Activated naive CD8-positive, alpha-beta T cell treated with anti-CD3 and anti-CD28 coated beads, Interleukin-2, amount 50 U/mL, for 24 hours (primary cell): ENCODE data around the gene OPRM1.
"Not testable (repeated sequence)": the region's sequence is repeated elsewhere in the genome, so short reads cannot be mapped to it uniquely, and the experiment has no call there.

Experiments
- ATAC-seq: fragments of 150-1000 bp; cut with Tn5 transposase; one replicate; pipeline ENCODE4 v1.10.0; 2021
- DNase-seq: peaks from one replicate; pipeline ENCODE4 v3.0.0; 2021
- H3K27ac Mint-ChIP-seq: one replicate; pipeline ENCODE4 v1.8.0; 2021; ENCODE audit warnings: mild to moderate bottlenecking, mixed read lengths
- H3K27me3 Mint-ChIP-seq: one replicate; pipeline ENCODE4 v1.8.0; 2021; ENCODE audit warnings: mixed read lengths
- H3K36me3 Mint-ChIP-seq: one replicate; pipeline ENCODE4 v1.8.0; 2021; ENCODE audit warnings: low read depth, mixed read lengths
- H3K4me1 Mint-ChIP-seq: one replicate; pipeline ENCODE4 v1.8.0; 2021; ENCODE audit warnings: mixed read lengths
- H3K4me3 Mint-ChIP-seq: one replicate; pipeline ENCODE4 v1.8.0; 2021; ENCODE audit warnings: mild to moderate bottlenecking, moderate library complexity, mixed read lengths
- H3K9me3 Mint-ChIP-seq: one replicate; pipeline ENCODE4 v1.8.0; 2021; ENCODE audit warnings: mixed read lengths

The OPRM1 gene

DNA sequence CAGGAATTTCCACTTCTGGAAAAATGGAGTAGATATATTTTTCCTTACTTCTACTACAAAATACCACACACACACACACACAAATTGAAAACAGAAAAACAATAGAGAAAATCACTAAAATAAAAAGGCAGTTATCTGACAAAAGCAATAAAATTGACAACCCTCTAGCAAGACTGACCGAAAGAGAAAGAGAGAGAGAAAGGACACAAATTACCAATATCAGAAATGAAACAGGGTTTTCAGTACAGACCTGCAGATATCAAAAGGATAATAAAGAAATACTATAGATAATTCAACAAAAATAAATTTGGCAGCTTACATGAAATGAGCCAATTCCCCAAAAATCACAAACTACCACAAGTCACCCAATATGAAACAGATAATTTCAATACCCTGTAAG lies 104.7 kb downstream of the OPRM1 start:
- H3K9me3 Mint-ChIP-seq, result no peaks in the 10 kb centered on the region
- H3K4me1 Mint-ChIP-seq, result no peaks in the 10 kb centered on the region
- H3K27ac Mint-ChIP-seq, result no peak overlapping the region
- H3K36me3 Mint-ChIP-seq, result no peaks in the 10 kb centered on the region
- ATAC-seq (no peak), DNase-seq (no peak)
- H3K4me3 Mint-ChIP-seq, result no peak overlapping the region
- H3K27me3 Mint-ChIP-seq, result peaks cover 7% of the 10 kb centered on the region

DNA sequence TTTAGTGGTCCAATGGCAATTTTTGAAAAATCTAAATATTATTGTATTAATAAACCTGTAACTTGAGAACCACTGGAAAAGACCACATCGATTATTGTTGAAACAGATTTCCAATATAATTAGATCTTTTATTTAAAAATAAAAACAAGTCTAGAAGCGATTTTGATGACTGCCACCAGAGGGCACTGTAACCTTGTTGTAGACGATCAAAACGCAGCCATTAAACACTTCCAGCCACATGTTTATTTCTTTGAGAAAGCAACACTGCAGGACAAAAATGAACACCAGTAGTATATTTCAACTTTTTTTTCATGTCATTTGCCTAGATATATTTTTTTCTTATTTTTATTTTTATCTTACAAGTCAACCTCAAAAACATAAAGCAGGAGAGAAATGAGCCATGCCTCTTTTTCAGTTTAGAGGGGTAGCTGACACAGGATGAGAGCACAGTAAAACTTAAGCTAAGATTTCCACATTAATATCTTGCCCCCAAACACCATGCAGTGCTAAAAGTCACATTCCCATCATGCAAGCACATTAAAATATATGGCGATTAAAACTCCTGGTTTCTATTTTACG lies 115.4 kb downstream of the OPRM1 start:
- H3K27me3 Mint-ChIP-seq, result no peaks in the 10 kb centered on the region
- no peak overlapping the region for H3K27ac Mint-ChIP-seq
- ATAC-seq (no peak), DNase-seq (peak; percentile 63)
- H3K4me3 Mint-ChIP-seq, result no peak overlapping the region
- H3K9me3 Mint-ChIP-seq, result no peaks in the 10 kb centered on the region
- peaks cover 44% of the 10 kb centered on the region for H3K4me1 Mint-ChIP-seq
- peaks cover 5% of the 10 kb centered on the region for H3K36me3 Mint-ChIP-seq

DNA sequence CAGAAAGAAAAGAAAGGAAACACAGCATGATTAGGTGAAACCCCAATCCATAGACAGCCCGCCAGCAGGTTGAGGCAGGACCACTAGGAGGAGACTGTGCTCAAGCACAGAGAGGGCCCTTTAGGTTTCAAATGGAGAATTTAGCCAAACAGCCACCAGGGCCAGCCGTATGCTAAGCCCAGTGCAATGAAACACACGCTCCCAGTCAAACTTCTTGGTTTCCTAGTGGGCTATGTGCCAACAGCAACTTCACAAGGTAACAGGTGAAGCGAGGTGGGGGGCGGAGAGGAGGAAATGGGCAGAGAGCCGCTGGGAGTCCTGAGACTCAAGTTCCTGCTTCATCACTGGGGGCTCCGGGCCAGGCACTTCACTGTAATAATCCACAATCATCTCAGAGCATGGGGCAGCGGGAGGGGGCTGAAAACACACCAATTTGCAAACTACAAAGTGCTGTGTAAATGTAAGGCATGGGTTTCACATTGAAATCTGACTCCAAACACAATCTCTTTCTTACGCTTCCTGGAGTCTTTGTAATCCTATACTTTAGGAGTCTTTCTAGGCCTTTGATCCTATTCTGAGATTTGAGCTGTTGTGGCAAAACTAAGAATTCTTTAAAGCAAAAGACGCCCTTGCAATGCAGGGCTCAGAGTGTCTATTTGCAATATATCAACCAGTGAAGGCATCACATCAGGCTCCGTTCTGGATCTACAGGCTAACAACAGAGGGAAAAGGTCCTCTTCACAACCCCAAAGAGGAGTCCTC lies 117.3 kb downstream of the OPRM1 start:
- H3K27me3 Mint-ChIP-seq, result no peaks in the 10 kb centered on the region
- peak; percentile 64 for DNase-seq
- no peaks in the 10 kb centered on the region for H3K9me3 Mint-ChIP-seq
- peak; percentile 94 for ATAC-seq
- peak overlapping the region; percentile 72 for H3K4me3 Mint-ChIP-seq
- peaks cover 6% of the 10 kb centered on the region for H3K36me3 Mint-ChIP-seq
- H3K27ac Mint-ChIP-seq, result peak overlapping the region; percentile 80
- peaks cover 44% of the 10 kb centered on the region for H3K4me1 Mint-ChIP-seq

- Mint-ChIP-seq H3K27ac (peak overlapping the region; percentile 80), H3K9me3 (no peaks in the 10 kb centered on the region), H3K4me1 (peaks cover 44% of the 10 kb centered on the region), H3K4me3 (peak overlapping the region; percentile 72), H3K36me3 (peaks cover 6% of the 10 kb centered on the region), H3K27me3 (no peaks in the 10 kb centered on the region)
- ATAC-seq, result peak; percentile 46
- DNase-seq, result peak; percentile 38
Measured at GRCh38 chr6:154157082-154157481, 118.0 kb downstream of the OPRM1 start.

GRCh38 chr6:154157706-154158105 lies 118.7 kb downstream of the OPRM1 start:
- Mint-ChIP-seq H3K9me3 (no peaks in the 10 kb centered on the region), H3K27ac (peak overlapping the region; percentile 80), H3K27me3 (no peaks in the 10 kb centered on the region), H3K4me1 (peaks cover 44% of the 10 kb centered on the region), H3K36me3 (peaks cover 6% of the 10 kb centered on the region), H3K4me3 (peak overlapping the region; percentile 72)
- no peak for DNase-seq
- no peak for ATAC-seq

GRCh38 chr6:154159126-154159525 lies 120.1 kb downstream of the OPRM1 start:
- H3K4me3 Mint-ChIP-seq, result no peak overlapping the region
- peaks cover 45% of the 10 kb centered on the region for H3K4me1 Mint-ChIP-seq
- H3K9me3 Mint-ChIP-seq, result no peaks in the 10 kb centered on the region
- no peaks in the 10 kb centered on the region for H3K27me3 Mint-ChIP-seq
- ATAC-seq (no peak), DNase-seq (no peak)
- H3K36me3 Mint-ChIP-seq, result peaks cover 6% of the 10 kb centered on the region
- peak overlapping the region; percentile 25 for H3K27ac Mint-ChIP-seq

- peaks cover 10% of the 10 kb centered on the region for H3K36me3 Mint-ChIP-seq
- peaks cover 42% of the 10 kb centered on the region for H3K4me1 Mint-ChIP-seq
- H3K27me3 Mint-ChIP-seq, result no peaks in the 10 kb centered on the region
- no peak overlapping the region for H3K4me3 Mint-ChIP-seq
- DNase-seq, result no peak
- peak; percentile 44 for ATAC-seq
- H3K9me3 Mint-ChIP-seq, result no peaks in the 10 kb centered on the region
- H3K27ac Mint-ChIP-seq, result no peak overlapping the region
Measured at GRCh38 chr6:154161689-154162088, 122.6 kb downstream of the OPRM1 start.

DNA sequence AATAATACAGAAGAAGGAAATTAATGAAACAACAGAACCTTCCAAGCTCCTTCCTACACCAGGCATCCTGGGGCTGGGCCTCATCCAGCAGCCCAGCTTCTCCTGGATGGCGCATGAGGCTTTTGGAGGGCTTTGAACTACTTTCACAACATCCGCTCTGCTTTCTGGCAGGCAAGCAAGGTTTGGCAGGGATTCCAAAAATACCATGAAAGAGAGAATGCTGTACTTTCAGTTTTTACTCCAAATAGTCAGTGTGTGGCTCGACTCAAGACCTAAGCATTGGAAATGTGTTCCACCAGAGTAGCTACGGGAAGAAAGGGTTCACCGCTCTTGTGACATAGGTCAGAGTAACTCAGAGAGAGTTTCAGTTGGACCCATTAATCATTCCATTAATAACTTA lies 125.4 kb downstream of the OPRM1 start:
- no peaks in the 10 kb centered on the region for H3K27me3 Mint-ChIP-seq
- H3K36me3 Mint-ChIP-seq, result peaks cover 17% of the 10 kb centered on the region
- no peak overlapping the region for H3K27ac Mint-ChIP-seq
- no peak overlapping the region for H3K4me3 Mint-ChIP-seq
- DNase-seq (no peak), ATAC-seq (no peak)
- H3K4me1 Mint-ChIP-seq, result peaks cover 31% of the 10 kb centered on the region
- no peaks in the 10 kb centered on the region for H3K9me3 Mint-ChIP-seq

DNA sequence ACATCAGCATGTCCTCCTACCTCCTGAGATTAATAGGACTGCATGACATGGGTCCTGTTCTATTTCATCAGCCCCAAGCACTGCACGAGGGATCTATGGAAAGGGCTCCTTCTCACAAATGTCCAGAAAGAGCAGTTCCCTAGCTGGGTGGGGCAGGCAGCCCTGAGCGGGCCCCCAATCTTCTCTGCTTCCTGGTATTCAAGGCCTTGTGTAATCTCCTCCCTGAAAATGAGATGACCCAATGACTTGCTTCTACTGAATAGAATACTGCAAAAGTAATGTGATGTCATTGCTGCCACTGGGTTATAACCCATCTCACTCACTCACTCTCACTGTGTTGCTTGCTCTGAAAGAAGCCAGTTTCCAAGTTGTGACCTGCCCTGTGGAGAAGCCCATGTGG lies 126.4 kb downstream of the OPRM1 start:
- ATAC-seq (peak; percentile 20), DNase-seq (no peak)
- peaks cover 20% of the 10 kb centered on the region for H3K36me3 Mint-ChIP-seq

DNA sequence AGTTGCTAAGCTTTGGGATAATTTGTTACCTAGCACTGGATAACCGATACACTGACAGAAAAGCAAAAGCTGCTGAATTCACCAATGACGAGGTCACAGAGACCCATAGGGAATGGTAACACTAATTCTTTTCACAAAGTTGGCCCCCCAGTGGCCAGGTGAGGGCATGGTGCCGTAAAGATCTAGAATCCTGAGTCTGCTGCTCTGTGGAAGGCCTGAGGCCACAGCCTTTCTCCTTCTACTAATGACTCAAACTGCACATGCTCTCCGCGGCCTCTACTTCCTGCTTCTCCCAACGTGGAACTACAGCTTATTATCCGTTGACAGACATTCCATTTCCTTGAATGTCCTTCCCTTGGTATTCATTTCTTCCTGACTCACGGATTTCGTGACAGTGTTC lies 127.1 kb downstream of the OPRM1 start:
- Mint-ChIP-seq H3K4me1 (peaks cover 46% of the 10 kb centered on the region), H3K27ac (no peak overlapping the region), H3K27me3 (no peaks in the 10 kb centered on the region), H3K9me3 (no peaks in the 10 kb centered on the region), H3K4me3 (no peak overlapping the region), H3K36me3 (peaks cover 25% of the 10 kb centered on the region)
- ATAC-seq (no peak), DNase-seq (no peak)

More for the DNA sequence above, 126.4 kb downstream of the OPRM1 start:
- no peaks in the 10 kb centered on the region for H3K27me3 Mint-ChIP-seq
- H3K9me3 Mint-ChIP-seq, result no peaks in the 10 kb centered on the region
- peaks cover 41% of the 10 kb centered on the region for H3K4me1 Mint-ChIP-seq
- no peak overlapping the region for H3K27ac Mint-ChIP-seq
- no peak overlapping the region for H3K4me3 Mint-ChIP-seq

DNA sequence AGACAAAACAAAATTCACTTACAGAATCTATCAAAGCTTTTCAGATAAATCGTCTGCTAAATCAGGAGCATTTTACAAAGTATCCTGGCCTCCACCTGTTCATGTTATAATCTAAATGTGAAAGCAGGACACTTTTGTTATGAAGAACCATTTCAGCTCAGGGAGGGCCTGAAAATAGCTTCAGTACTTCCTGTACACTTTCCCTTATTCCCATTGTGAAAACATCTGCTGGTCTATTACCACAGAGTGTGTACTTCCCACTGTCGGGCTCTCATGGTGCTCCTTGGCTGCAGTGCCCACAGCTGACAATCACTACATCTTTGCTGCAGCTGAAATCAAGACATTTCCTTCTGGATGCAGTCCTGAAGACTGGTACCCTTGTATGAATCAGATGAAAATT lies 128.1 kb downstream of the OPRM1 start:
- Mint-ChIP-seq H3K4me3 (no peak overlapping the region), H3K4me1 (peaks cover 47% of the 10 kb centered on the region), H3K9me3 (no peaks in the 10 kb centered on the region), H3K27me3 (no peaks in the 10 kb centered on the region), H3K27ac (no peak overlapping the region), H3K36me3 (peaks cover 30% of the 10 kb centered on the region)
- DNase-seq, result no peak
- no peak for ATAC-seq

DNA sequence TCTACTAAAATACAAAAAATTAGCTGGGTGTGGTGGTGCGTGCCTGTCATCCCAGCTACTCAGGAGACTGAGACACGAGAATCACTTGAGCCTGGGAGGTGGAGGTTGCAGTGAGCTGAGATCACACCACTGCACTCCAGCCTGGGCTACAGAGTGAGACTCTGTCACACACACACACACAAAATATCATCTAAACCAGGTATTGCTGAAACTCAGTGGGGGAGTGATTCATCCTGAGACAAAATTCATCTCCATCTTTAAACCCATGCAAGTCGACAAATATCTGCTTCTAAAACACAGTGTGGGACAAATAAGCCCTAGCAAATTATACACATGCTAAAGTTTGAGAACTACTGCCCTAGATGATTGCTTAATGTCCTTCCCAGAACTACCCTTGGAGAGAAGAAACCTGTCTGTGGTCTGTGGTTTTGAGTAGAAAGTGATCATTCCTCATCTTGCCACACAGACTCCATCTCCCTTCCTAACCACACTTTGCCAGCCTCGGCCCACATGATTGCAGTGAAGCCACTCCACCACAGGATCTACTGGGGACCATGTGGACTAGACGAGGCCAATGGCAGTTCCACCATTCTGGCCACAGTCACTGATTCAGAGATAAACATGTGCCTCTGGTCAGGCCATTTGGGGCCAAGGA lies 130.3 kb downstream of the OPRM1 start:
- peak; percentile 75 for ATAC-seq
- Mint-ChIP-seq H3K27me3 (no peaks in the 10 kb centered on the region), H3K4me1 (peaks cover 63% of the 10 kb centered on the region), H3K9me3 (peaks cover 8% of the 10 kb centered on the region), H3K36me3 (peaks cover 40% of the 10 kb centered on the region), H3K27ac (peak overlapping the region; percentile 62), H3K4me3 (peak overlapping the region; percentile 3)
- DNase-seq, result peak; percentile 39

DNA sequence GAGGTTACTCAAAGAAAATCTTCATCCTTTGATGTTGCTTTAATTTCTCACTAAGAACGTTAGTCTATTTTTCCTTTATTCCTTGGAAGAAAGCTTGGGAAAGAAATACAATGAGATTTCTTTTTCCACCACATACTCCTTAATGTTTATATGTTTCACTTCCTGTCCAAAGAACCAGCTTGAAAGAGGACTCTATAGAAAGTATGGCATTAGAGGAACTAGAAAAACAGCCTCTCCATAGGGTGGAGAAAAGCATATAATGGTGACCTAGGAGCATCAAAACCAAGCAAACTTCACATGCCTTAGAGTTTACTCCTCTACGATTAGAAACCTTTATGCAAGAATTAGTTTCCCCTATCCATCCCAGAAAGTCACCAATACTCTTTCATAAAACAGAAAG lies 131.1 kb downstream of the OPRM1 start:
- Mint-ChIP-seq H3K27me3 (no peaks in the 10 kb centered on the region), H3K4me3 (no peak overlapping the region), H3K36me3 (peaks cover 45% of the 10 kb centered on the region), H3K9me3 (peaks cover 15% of the 10 kb centered on the region), H3K4me1 (peaks cover 65% of the 10 kb centered on the region), H3K27ac (no peak overlapping the region)
- DNase-seq (no peak), ATAC-seq (no peak)

- not testable (repeated sequence) for H3K27me3 Mint-ChIP-seq, H3K27ac Mint-ChIP-seq, ATAC-seq, DNase-seq, H3K4me3 Mint-ChIP-seq
- Mint-ChIP-seq H3K9me3 (peaks cover 19% of the 10 kb centered on the region), H3K36me3 (peaks cover 57% of the 10 kb centered on the region), H3K4me1 (peaks cover 61% of the 10 kb centered on the region)
Measured at GRCh38 chr6:154172393-154172792, 133.4 kb downstream of the OPRM1 start.

GRCh38 chr6:154179434-154179833 lies 140.4 kb downstream of the OPRM1 start:
- H3K9me3 Mint-ChIP-seq, result peaks cover 16% of the 10 kb centered on the region

More at GRCh38 chr6:154179434-154179833, 140.4 kb downstream of the OPRM1 start:
- DNase-seq, result no peak
- Mint-ChIP-seq H3K27me3 (no peaks in the 10 kb centered on the region), H3K36me3 (peaks cover 39% of the 10 kb centered on the region), H3K4me1 (peaks cover 44% of the 10 kb centered on the region), H3K4me3 (no peak overlapping the region), H3K27ac (no peak overlapping the region)
- no peak for ATAC-seq
